Measurements from ENCODE around the gene ECE1. TPM values are rescaled to one million over a fixed set of nuclear protein-coding genes. Genes with fewer than 3 reads are reported as not detected.
A peak's percentile ranks its signal among the peaks of the same experiment; 100 is the strongest.

Gene ECE1
- total RNA-seq, 1 donor from 2014 or later = 15.2 TPM

GRCh38 chr1:21176586-21177555, 113.4 kb downstream of the ECE1 start, which contains the start of gene EIF4G3:
TSS of gene EIF4G3 (minus strand) at chr1:21176897. CDS start at chr1:21002742, 174,155 bp downstream.
- Histone ChIP-seq H3F3A (ENCODE audit: low read depth) (peaks cover 30% of the 10 kb centered on the region), H3K4me2 (peak within 1 kb of the TSS; percentile 92), H2AFZ (replicated peaks) (peak within 1 kb of the TSS; percentile 99), H3K79me2 (ENCODE audit: low read depth) (peaks cover 44% of the 10 kb centered on the region), H3K9ac (peak within 1 kb of the TSS; percentile 86), H3K4me1 (peaks cover 19% of the 10 kb centered on the region), H3K9me3 (ENCODE audit: low read depth) (no peaks in the 10 kb centered on the region), H3K36me3 (peaks cover 4% of the 10 kb centered on the region), H3K27me3 (no peaks in the 10 kb centered on the region), H3K4me3 (peak within 1 kb of the TSS; percentile 100), H4K20me1 (ENCODE audit: low read depth) (peaks cover 40% of the 10 kb centered on the region), H3K27ac (peak within 1 kb of the TSS; percentile 99)
- H3K4me3 Mint-ChIP-seq = peak within 1 kb of the TSS; percentile 96
- TF ChIP-seq EZH2phosphoT487 (IDR thresholded peaks at IDR 0.05) = no peak
- peak; percentile 8 for TF ChIP-seq CTCF (IDR thresholded peaks at IDR 0.05)
- no peak for TF ChIP-seq EZH2 (IDR thresholded peaks at IDR 0.05)
- H3K4me1 Mint-ChIP-seq = peaks cover 25% of the 10 kb centered on the region
- peaks cover 6% of the 10 kb centered on the region for H3K36me3 Mint-ChIP-seq
- peaks cover 16% of the 10 kb centered on the region for H3K27me3 Mint-ChIP-seq (ENCODE audit: insufficient read depth, low read depth)
- DNase-seq (ENCODE audit: low spot score) = peak; percentile 99
- H3K27ac Mint-ChIP-seq = peak within 1 kb of the TSS; percentile 93
- H3K9me3 Mint-ChIP-seq = no peaks in the 10 kb centered on the region

- Mint-ChIP-seq H3K36me3 (peaks cover 14% of the 10 kb centered on the region), H3K27me3 (ENCODE audit: insufficient read depth, low read depth) (peaks cover 14% of the 10 kb centered on the region), H3K4me1 (peaks cover 31% of the 10 kb centered on the region), H3K9me3 (no peaks in the 10 kb centered on the region), H3K4me3 (peak overlapping the region; percentile 96), H3K27ac (peak overlapping the region; percentile 21)
- no peaks in the 10 kb centered on the region for H3K27me3 ChIP-seq
- peak overlapping the region; percentile 86 for H3K9ac ChIP-seq
- TF ChIP-seq CTCF (IDR thresholded peaks at IDR 0.05) = peak; percentile 4
- no peak for TF ChIP-seq EZH2phosphoT487 (IDR thresholded peaks at IDR 0.05)
- peaks cover 28% of the 10 kb centered on the region for H3F3A ChIP-seq (ENCODE audit: low read depth)
- no peak overlapping the region for H3K27ac ChIP-seq
- peak; percentile 69 for DNase-seq (ENCODE audit: low spot score)
- H3K4me2 ChIP-seq = peak overlapping the region; percentile 92
- peak overlapping the region; percentile 100 for H3K4me3 ChIP-seq
- H3K79me2 ChIP-seq (ENCODE audit: low read depth) = peaks cover 53% of the 10 kb centered on the region
- H3K4me1 ChIP-seq = peaks cover 19% of the 10 kb centered on the region
- H4K20me1 ChIP-seq (ENCODE audit: low read depth) = peaks cover 50% of the 10 kb centered on the region
- H3K9me3 ChIP-seq (ENCODE audit: low read depth) = no peaks in the 10 kb centered on the region
- H3K36me3 ChIP-seq = peaks cover 4% of the 10 kb centered on the region
- H2AFZ ChIP-seq (replicated peaks) = no peak overlapping the region
Observed at GRCh38 chr1:21175670-21176581, 114.3 kb downstream of the ECE1 start.

GRCh38 chr1:21175324-21175669, 115.0 kb downstream of the ECE1 start:
- H3K4me1 Mint-ChIP-seq = peaks cover 31% of the 10 kb centered on the region
- Histone ChIP-seq H3K9me3 (ENCODE audit: low read depth) (no peaks in the 10 kb centered on the region), H4K20me1 (ENCODE audit: low read depth) (peaks cover 56% of the 10 kb centered on the region), H3K79me2 (ENCODE audit: low read depth) (peaks cover 60% of the 10 kb centered on the region), H3K4me1 (peaks cover 19% of the 10 kb centered on the region), H3K9ac (peak overlapping the region; percentile 86), H3K27ac (no peak overlapping the region), H2AFZ (replicated peaks) (no peak overlapping the region), H3K27me3 (no peaks in the 10 kb centered on the region), H3K4me2 (peak overlapping the region; percentile 92), H3K36me3 (peaks cover 4% of the 10 kb centered on the region), H3K4me3 (peak overlapping the region; percentile 100), H3F3A (ENCODE audit: low read depth) (peaks cover 24% of the 10 kb centered on the region)
- TF ChIP-seq EZH2 (IDR thresholded peaks at IDR 0.05) = no peak
- TF ChIP-seq CTCF (IDR thresholded peaks at IDR 0.05) = no peak
- TF ChIP-seq EZH2phosphoT487 (IDR thresholded peaks at IDR 0.05) = no peak
- no peaks in the 10 kb centered on the region for H3K9me3 Mint-ChIP-seq
- H3K27ac Mint-ChIP-seq = peak overlapping the region; percentile 21
- peaks cover 14% of the 10 kb centered on the region for H3K27me3 Mint-ChIP-seq (ENCODE audit: insufficient read depth, low read depth)
- DNase-seq (ENCODE audit: low spot score) = no peak
- peak overlapping the region; percentile 96 for H3K4me3 Mint-ChIP-seq
- H3K36me3 Mint-ChIP-seq = peaks cover 16% of the 10 kb centered on the region
